ENCODE measurements around the gene CDR2L.
"Not testable (repeated sequence)": the region's sequence is repeated elsewhere in the genome, so short reads cannot be mapped to it uniquely, and the experiment has no call there.

CDR2L gene

GRCh38 chr17:75019710-75020109, 32.3 kb downstream of the CDR2L start:
- no peaks in the 10 kb centered on the region for H3K27me3 ChIP-seq (ENCODE audit: control insufficient read depth in 1 of 2, insufficient read depth in 2 of 2, low read length in 2 of 2)
- peaks cover 33% of the 10 kb centered on the region for H3K36me3 ChIP-seq (ENCODE audit: insufficient read depth, low read length)
- no peak overlapping the region for H3K4me3 ChIP-seq (ENCODE audit: low read depth in 1 of 2, low read length in 2 of 2)
- no peaks in the 10 kb centered on the region for H3K4me1 ChIP-seq (ENCODE audit: insufficient read depth, low read length)
- H3K27ac ChIP-seq (ENCODE audit: low read depth, low read length), result no peak overlapping the region
- H3K9me3 ChIP-seq (ENCODE audit: low read length), result no peaks in the 10 kb centered on the region
- no peak overlapping the region for H3K9ac ChIP-seq (ENCODE audit: low read length)

- H3K36me3 ChIP-seq (ENCODE audit: insufficient read depth, low read length), result peaks cover 33% of the 10 kb centered on the region
- H3K27ac ChIP-seq (ENCODE audit: low read depth, low read length), result no peak overlapping the region
- no peak overlapping the region for H3K4me3 ChIP-seq (ENCODE audit: low read depth in 1 of 2, low read length in 2 of 2)
- H3K4me1 ChIP-seq (ENCODE audit: insufficient read depth, low read length), result no peaks in the 10 kb centered on the region
- H3K27me3 ChIP-seq (ENCODE audit: control insufficient read depth in 1 of 2, insufficient read depth in 2 of 2, low read length in 2 of 2), result no peaks in the 10 kb centered on the region
- H3K9me3 ChIP-seq (ENCODE audit: low read length), result no peaks in the 10 kb centered on the region
- H3K9ac ChIP-seq (ENCODE audit: low read length), result no peak overlapping the region
Measured at GRCh38 chr17:75020331-75021110, 33.1 kb downstream of the CDR2L start.

GRCh38 chr17:75024686-75025397, 37.4 kb downstream of the CDR2L start:
- no peaks in the 10 kb centered on the region for H3K9me3 ChIP-seq (ENCODE audit: low read length)
- no peak overlapping the region for H3K27ac ChIP-seq (ENCODE audit: low read depth, low read length)
- H3K9ac ChIP-seq (ENCODE audit: low read length), result no peak overlapping the region
- H3K4me3 ChIP-seq (ENCODE audit: low read depth in 1 of 2, low read length in 2 of 2), result no peak overlapping the region
- no peaks in the 10 kb centered on the region for H3K27me3 ChIP-seq (ENCODE audit: control insufficient read depth in 1 of 2, insufficient read depth in 2 of 2, low read length in 2 of 2)
- peaks cover 21% of the 10 kb centered on the region for H3K36me3 ChIP-seq (ENCODE audit: insufficient read depth, low read length)
- no peaks in the 10 kb centered on the region for H3K4me1 ChIP-seq (ENCODE audit: insufficient read depth, low read length)

- not testable (repeated sequence) for H3K4me1 ChIP-seq (ENCODE audit: insufficient read depth, low read length); H3K27ac ChIP-seq (ENCODE audit: low read depth, low read length); H3K4me3 ChIP-seq (ENCODE audit: low read depth in 1 of 2, low read length in 2 of 2); H3K9me3 ChIP-seq (ENCODE audit: low read length); H3K27me3 ChIP-seq (ENCODE audit: control insufficient read depth in 1 of 2, insufficient read depth in 2 of 2, low read length in 2 of 2); H3K9ac ChIP-seq (ENCODE audit: low read length)
- H3K36me3 ChIP-seq (ENCODE audit: insufficient read depth, low read length), result peaks cover 21% of the 10 kb centered on the region
Measured at GRCh38 chr17:75025398-75025734, 37.9 kb downstream of the CDR2L start.

- H3K27ac ChIP-seq (ENCODE audit: low read depth, low read length); H3K4me1 ChIP-seq (ENCODE audit: insufficient read depth, low read length); H3K4me3 ChIP-seq (ENCODE audit: low read depth in 1 of 2, low read length in 2 of 2); H3K9ac ChIP-seq (ENCODE audit: low read length); H3K36me3 ChIP-seq (ENCODE audit: insufficient read depth, low read length); H3K27me3 ChIP-seq (ENCODE audit: control insufficient read depth in 1 of 2, insufficient read depth in 2 of 2, low read length in 2 of 2); H3K9me3 ChIP-seq (ENCODE audit: low read length): not testable (repeated sequence)
Measured at GRCh38 chr17:75026650-75027049, 39.2 kb downstream of the CDR2L start.

- H3K9me3 ChIP-seq (ENCODE audit: low read length), result no peaks in the 10 kb centered on the region
- H3K36me3 ChIP-seq (ENCODE audit: insufficient read depth, low read length), result no peaks in the 10 kb centered on the region
- peaks cover 25% of the 10 kb centered on the region for H3K4me1 ChIP-seq (ENCODE audit: insufficient read depth, low read length)
- H3K27ac ChIP-seq (ENCODE audit: low read depth, low read length), result no peak overlapping the region
- no peaks in the 10 kb centered on the region for H3K27me3 ChIP-seq (ENCODE audit: control insufficient read depth in 1 of 2, insufficient read depth in 2 of 2, low read length in 2 of 2)
- H3K4me3 ChIP-seq (ENCODE audit: low read depth in 1 of 2, low read length in 2 of 2), result no peak overlapping the region
- H3K9ac ChIP-seq (ENCODE audit: low read length), result no peak overlapping the region
Measured at GRCh38 chr17:75030161-75030560, 42.7 kb downstream of the CDR2L start.

GRCh38 chr17:75031972-75032719, 44.7 kb downstream of the CDR2L start:
- no peak overlapping the region for H3K9ac ChIP-seq (ENCODE audit: low read length)
- no peaks in the 10 kb centered on the region for H3K36me3 ChIP-seq (ENCODE audit: insufficient read depth, low read length)
- H3K4me3 ChIP-seq (ENCODE audit: low read depth in 1 of 2, low read length in 2 of 2), result peak overlapping the region in 1 of 2 donors; percentile 5
- no peaks in the 10 kb centered on the region for H3K27me3 ChIP-seq (ENCODE audit: control insufficient read depth in 1 of 2, insufficient read depth in 2 of 2, low read length in 2 of 2)
- peaks cover 40% of the 10 kb centered on the region for H3K4me1 ChIP-seq (ENCODE audit: insufficient read depth, low read length)
- H3K9me3 ChIP-seq (ENCODE audit: low read length), result no peaks in the 10 kb centered on the region
- H3K27ac ChIP-seq (ENCODE audit: low read depth, low read length), result peak overlapping the region; percentile 12

GRCh38 chr17:75032720-75033280, 45.4 kb downstream of the CDR2L start:
- Histone ChIP-seq H3K9me3 (ENCODE audit: low read length) (no peaks in the 10 kb centered on the region), H3K4me3 (ENCODE audit: low read depth in 1 of 2, low read length in 2 of 2) (peak overlapping the region in 1 of 2 donors; percentile 87), H3K27me3 (ENCODE audit: control insufficient read depth in 1 of 2, insufficient read depth in 2 of 2, low read length in 2 of 2) (no peaks in the 10 kb centered on the region), H3K4me1 (ENCODE audit: insufficient read depth, low read length) (peaks cover 40% of the 10 kb centered on the region), H3K27ac (ENCODE audit: low read depth, low read length) (peak overlapping the region; percentile 71), H3K9ac (ENCODE audit: low read length) (no peak overlapping the region), H3K36me3 (ENCODE audit: insufficient read depth, low read length) (no peaks in the 10 kb centered on the region)

- Histone ChIP-seq H3K27me3 (ENCODE audit: control insufficient read depth in 1 of 2, insufficient read depth in 2 of 2, low read length in 2 of 2) (no peaks in the 10 kb centered on the region), H3K9ac (ENCODE audit: low read length) (peak overlapping the region; percentile 85), H3K4me1 (ENCODE audit: insufficient read depth, low read length) (peaks cover 40% of the 10 kb centered on the region)
Measured at GRCh38 chr17:75033346-75034235, 46.2 kb downstream of the CDR2L start.

GRCh38 chr17:75034236-75034908, 46.9 kb downstream of the CDR2L start:
- Histone ChIP-seq H3K27me3 (ENCODE audit: control insufficient read depth in 1 of 2, insufficient read depth in 2 of 2, low read length in 2 of 2) (no peaks in the 10 kb centered on the region), H3K36me3 (ENCODE audit: insufficient read depth, low read length) (peaks cover 11% of the 10 kb centered on the region), H3K27ac (ENCODE audit: low read depth, low read length) (peak overlapping the region; percentile 71), H3K9ac (ENCODE audit: low read length) (peak overlapping the region; percentile 85), H3K4me3 (ENCODE audit: low read depth in 1 of 2, low read length in 2 of 2) (peak overlapping the region; percentile 86 to 87), H3K4me1 (ENCODE audit: insufficient read depth, low read length) (peaks cover 40% of the 10 kb centered on the region), H3K9me3 (ENCODE audit: low read length) (no peaks in the 10 kb centered on the region)

More at GRCh38 chr17:75033346-75034235, 46.2 kb downstream of the CDR2L start:
- peak overlapping the region; percentile 86 to 87 for H3K4me3 ChIP-seq (ENCODE audit: low read depth in 1 of 2, low read length in 2 of 2)
- H3K9me3 ChIP-seq (ENCODE audit: low read length), result no peaks in the 10 kb centered on the region
- H3K27ac ChIP-seq (ENCODE audit: low read depth, low read length), result peak overlapping the region; percentile 71
- peaks cover 4% of the 10 kb centered on the region for H3K36me3 ChIP-seq (ENCODE audit: insufficient read depth, low read length)
